T-helper 2 cell treated with Interferon-gamma antibody and Interleukin-4, amounts not matched to agents 5 μg/mL and 100 μg/mL, for 36 hours (primary cell): ENCODE data around the gene HIBADH.
A peak's percentile ranks its signal among the peaks of the same experiment; 100 is the strongest.

Source experiments
- DNase-seq: peaks from one replicate; pipeline ENCODE4 v3.0.0; 2021; ENCODE audit warnings: low spot score
- H3K27ac Mint-ChIP-seq: one replicate; pipeline ENCODE4 v1.8.0; 2021; ENCODE audit warnings: mild to moderate bottlenecking, mixed read lengths
- H3K27me3 Mint-ChIP-seq: one replicate; pipeline ENCODE4 v1.8.0; 2021; ENCODE audit warnings: low read depth, mixed read lengths
- H3K36me3 Mint-ChIP-seq: one replicate; pipeline ENCODE4 v1.8.0; 2021; ENCODE audit warnings: low read depth, mixed read lengths
- H3K4me1 Mint-ChIP-seq: one replicate; pipeline ENCODE4 v1.8.0; 2021; ENCODE audit warnings: low read depth, mixed read lengths
- H3K4me3 Mint-ChIP-seq: one replicate; pipeline ENCODE4 v1.8.0; 2022; ENCODE audit warnings: mild to moderate bottlenecking, moderate library complexity, mixed read lengths
- H3K9me3 Mint-ChIP-seq: one replicate; pipeline ENCODE4 v1.8.0; 2021; ENCODE audit warnings: mixed read lengths

HIBADH gene

GRCh38 chr7:27670177-27670576 lies 7.5 kb upstream of the HIBADH start:
- Mint-ChIP-seq H3K36me3 (no peaks in the 10 kb centered on the region), H3K9me3 (no peaks in the 10 kb centered on the region), H3K27ac (no peak overlapping the region), H3K27me3 (peaks cover 12% of the 10 kb centered on the region), H3K4me3 (no peak overlapping the region), H3K4me1 (no peaks in the 10 kb centered on the region)
- DNase-seq, result no peak

- Mint-ChIP-seq H3K9me3 (no peaks in the 10 kb centered on the region), H3K36me3 (no peaks in the 10 kb centered on the region), H3K4me1 (peaks cover 18% of the 10 kb centered on the region), H3K4me3 (no peak overlapping the region), H3K27me3 (peaks cover 3% of the 10 kb centered on the region), H3K27ac (no peak overlapping the region)
- DNase-seq, result no peak
Measured at GRCh38 chr7:27665531-27665930, 2.8 kb upstream of the HIBADH start.

- peaks cover 3% of the 10 kb centered on the region for H3K27me3 Mint-ChIP-seq
- no peak for DNase-seq
- peaks cover 18% of the 10 kb centered on the region for H3K4me1 Mint-ChIP-seq
- no peaks in the 10 kb centered on the region for H3K36me3 Mint-ChIP-seq
- H3K9me3 Mint-ChIP-seq, result no peaks in the 10 kb centered on the region
- peak overlapping the region; percentile 26 for H3K27ac Mint-ChIP-seq
- H3K4me3 Mint-ChIP-seq, result peak overlapping the region; percentile 82
Measured at GRCh38 chr7:27663989-27664331, 1.3 kb upstream of the HIBADH start.

- DNase-seq, result peak; percentile 7
- Mint-ChIP-seq H3K27me3 (no peaks in the 10 kb centered on the region), H3K27ac (peak overlapping the region; percentile 80), H3K4me3 (peak overlapping the region; percentile 82), H3K4me1 (peaks cover 18% of the 10 kb centered on the region), H3K9me3 (no peaks in the 10 kb centered on the region), H3K36me3 (no peaks in the 10 kb centered on the region)
Measured at GRCh38 chr7:27661811-27662489, 733 bp downstream of the HIBADH start.

GRCh38 chr7:27656724-27657123 lies 6.0 kb downstream of the HIBADH start:
- H3K9me3 Mint-ChIP-seq, result no peaks in the 10 kb centered on the region
- no peaks in the 10 kb centered on the region for H3K27me3 Mint-ChIP-seq
- no peak for DNase-seq
- peaks cover 8% of the 10 kb centered on the region for H3K4me1 Mint-ChIP-seq
- H3K4me3 Mint-ChIP-seq, result no peak overlapping the region
- no peak overlapping the region for H3K27ac Mint-ChIP-seq
- H3K36me3 Mint-ChIP-seq, result no peaks in the 10 kb centered on the region

- Mint-ChIP-seq H3K4me1 (peaks cover 1% of the 10 kb centered on the region), H3K4me3 (no peak overlapping the region), H3K36me3 (no peaks in the 10 kb centered on the region), H3K9me3 (no peaks in the 10 kb centered on the region), H3K27ac (no peak overlapping the region), H3K27me3 (no peaks in the 10 kb centered on the region)
- no peak for DNase-seq
Measured at GRCh38 chr7:27655184-27655583, 7.5 kb downstream of the HIBADH start.

- Mint-ChIP-seq H3K4me3 (no peak overlapping the region), H3K27ac (no peak overlapping the region), H3K9me3 (no peaks in the 10 kb centered on the region), H3K36me3 (peaks cover 1% of the 10 kb centered on the region), H3K27me3 (no peaks in the 10 kb centered on the region), H3K4me1 (peaks cover 1% of the 10 kb centered on the region)
- no peak for DNase-seq
Measured at GRCh38 chr7:27652518-27652917, 10.2 kb downstream of the HIBADH start.

- Mint-ChIP-seq H3K9me3 (no peaks in the 10 kb centered on the region), H3K4me3 (no peak overlapping the region), H3K4me1 (peaks cover 1% of the 10 kb centered on the region), H3K27ac (no peak overlapping the region), H3K36me3 (peaks cover 1% of the 10 kb centered on the region), H3K27me3 (no peaks in the 10 kb centered on the region)
- DNase-seq, result no peak
Measured at GRCh38 chr7:27651702-27652101, 11.0 kb downstream of the HIBADH start.

- H3K27me3 Mint-ChIP-seq, result no peaks in the 10 kb centered on the region
- peaks cover 1% of the 10 kb centered on the region for H3K36me3 Mint-ChIP-seq
- no peak overlapping the region for H3K4me3 Mint-ChIP-seq
- peaks cover 7% of the 10 kb centered on the region for H3K4me1 Mint-ChIP-seq
- DNase-seq, result no peak
- H3K9me3 Mint-ChIP-seq, result no peaks in the 10 kb centered on the region
- no peak overlapping the region for H3K27ac Mint-ChIP-seq
Measured at GRCh38 chr7:27650283-27650682, 12.4 kb downstream of the HIBADH start.

- no peak for DNase-seq
- H3K36me3 Mint-ChIP-seq, result peaks cover 1% of the 10 kb centered on the region
- H3K4me1 Mint-ChIP-seq, result peaks cover 11% of the 10 kb centered on the region
- H3K4me3 Mint-ChIP-seq, result no peak overlapping the region
- H3K27me3 Mint-ChIP-seq, result no peaks in the 10 kb centered on the region
- no peaks in the 10 kb centered on the region for H3K9me3 Mint-ChIP-seq
- no peak overlapping the region for H3K27ac Mint-ChIP-seq
Measured at GRCh38 chr7:27647489-27647888, 15.2 kb downstream of the HIBADH start.

GRCh38 chr7:27647046-27647445 lies 15.6 kb downstream of the HIBADH start:
- Mint-ChIP-seq H3K9me3 (no peaks in the 10 kb centered on the region), H3K4me1 (peaks cover 10% of the 10 kb centered on the region), H3K27me3 (no peaks in the 10 kb centered on the region), H3K36me3 (peaks cover 1% of the 10 kb centered on the region), H3K4me3 (no peak overlapping the region), H3K27ac (no peak overlapping the region)
- no peak for DNase-seq

- Mint-ChIP-seq H3K27ac (no peak overlapping the region), H3K4me3 (no peak overlapping the region), H3K9me3 (no peaks in the 10 kb centered on the region), H3K36me3 (peaks cover 12% of the 10 kb centered on the region), H3K4me1 (peaks cover 12% of the 10 kb centered on the region), H3K27me3 (no peaks in the 10 kb centered on the region)
- DNase-seq, result no peak
Measured at GRCh38 chr7:27642271-27642670, 20.4 kb downstream of the HIBADH start.

- Mint-ChIP-seq H3K9me3 (no peaks in the 10 kb centered on the region), H3K27me3 (no peaks in the 10 kb centered on the region), H3K36me3 (peaks cover 12% of the 10 kb centered on the region), H3K4me3 (no peak overlapping the region), H3K27ac (no peak overlapping the region), H3K4me1 (peaks cover 14% of the 10 kb centered on the region)
- DNase-seq, result no peak
Measured at GRCh38 chr7:27641581-27642230, 21.0 kb downstream of the HIBADH start.

GRCh38 chr7:27640884-27641574 lies 21.7 kb downstream of the HIBADH start:
- Mint-ChIP-seq H3K9me3 (no peaks in the 10 kb centered on the region), H3K4me1 (peaks cover 17% of the 10 kb centered on the region), H3K27ac (no peak overlapping the region), H3K27me3 (no peaks in the 10 kb centered on the region), H3K36me3 (peaks cover 12% of the 10 kb centered on the region), H3K4me3 (no peak overlapping the region)
- no peak for DNase-seq
